K562 (cell line): ENCODE data around the gene MLIP. TPM values are rescaled to one million over a fixed set of nuclear protein-coding genes. Genes with fewer than 3 reads are reported as not detected.

ENCODE experiments used
- ATAC-seq: fragments of 200-7000 bp; cut with Tn5 transposase; 3 replicates; pipeline ENCODE4 v1.9.1; 2020; ENCODE audit warnings: moderate library complexity
- BruUV-seq: library from RNA; stranded (reverse); fragments of 400-500 nt; replicated peaks from 2 replicates; lab custom pipeline; 2021; lab: Mats Ljungman, UMichigan
- CTCF ChIA-PET: fragments of 300-600 bp; formaldehyde crosslinking; extraction: SDS; loops from one replicate; lab custom pipeline; 2021; ENCODE audit warnings: low intra/inter-chr PET ratio; lab: Yijun Ruan, JAX
- POLR2A ChIA-PET: fragments of 300-600, 350-650 bp; sonication (Branson Sonifier 250); formaldehyde crosslinking; extraction: SDS; loops from one replicate; lab custom pipeline; 2021; ENCODE audit warnings: antibody characterized with exemption, inconsistent platforms; lab: Yijun Ruan, JAX
- DNase-seq, 4 experiments: peaks; one replicate each; pipeline versions ENCODE4 v3.0.0 to v3.0.0-alpha.2; 2011 to 2018; ENCODE audit warnings: low spot score in 3 of 4, mixed read lengths in 3 of 4; ENCODE audit errors: extremely low read depth in 1 of 4
- FAIRE-seq: peaks from 2 replicates; lab custom pipeline; 2011; peaks lifted over from hg19 to GRCh38; lab: Jason Lieb, UNC
- H2AFZ ChIP-seq: 2 replicates; pipeline ENCODE4 v1.6.0; 2011; ENCODE audit warnings: low read depth, low read length, control low read depth, inconsistent platforms
- H3K27ac ChIP-seq: fragments of 200-600 bp; 3 replicates; pipeline ENCODE4 v1.8.0; 2011; ENCODE audit warnings: low read depth, mild to moderate bottlenecking, control low read depth, inconsistent platforms, low read length, moderate library complexity, mixed read lengths; ENCODE audit errors: extremely low read depth
- H3K27me3 ChIP-seq, 2 experiments: fragments of 300-600 bp in 1 of 2; 2 replicates in 1 of 2; 3 replicates in 1 of 2; pipeline versions ENCODE4 v1.6.0 to v1.8.0; 2011; ENCODE audit warnings: inconsistent platforms in 2 of 2, low read length in 2 of 2, mild to moderate bottlenecking in 1 of 2, mixed read lengths in 1 of 2, moderate library complexity in 1 of 2; ENCODE audit not compliant: control insufficient read depth in 2 of 2, insufficient read depth in 2 of 2
- H3K36me3 ChIP-seq: fragments of 300-600 bp; 3 replicates; pipeline ENCODE4 v1.8.0; 2011; ENCODE audit warnings: mild to moderate bottlenecking, low read length, inconsistent platforms; ENCODE audit not compliant: control insufficient read depth, insufficient read depth
- H3K4me1 ChIP-seq, 2 experiments: fragments of 200-600 bp in 1 of 2; replicated peaks in 1 of 2; 2 replicates in 1 of 2; 3 replicates in 1 of 2; pipeline versions ENCODE4 v1.5.1 to v1.8.0; 2011; ENCODE audit warnings: inconsistent platforms in 2 of 2, low read length in 2 of 2, mild to moderate bottlenecking in 1 of 2, mixed read lengths in 1 of 2, moderate library complexity in 1 of 2; ENCODE audit not compliant: control insufficient read depth in 2 of 2, insufficient read depth in 2 of 2
- H3K4me2 ChIP-seq: 2 replicates; pipeline ENCODE4 v1.6.1; 2011; ENCODE audit warnings: low read length, control low read depth, inconsistent platforms, mixed read lengths; ENCODE audit not compliant: insufficient read depth
- H3K4me3 ChIP-seq: fragments of 200-600 bp; sonication (generic), shearing (Covaris generic); 2 replicates; pipeline ENCODE4 v1.5.1; 2016; ENCODE audit warnings: control low read depth, inconsistent platforms
- H3K79me2 ChIP-seq: fragments of 200-600 bp; 3 replicates; pipeline ENCODE4 v1.8.0; 2011; ENCODE audit warnings: low read length, inconsistent platforms; ENCODE audit not compliant: control insufficient read depth, insufficient read depth
- H3K9ac ChIP-seq, 2 experiments: 2 replicates each; pipeline versions ENCODE4 v1.6.0 to v1.6.1; 2011; ENCODE audit warnings: low read depth in 2 of 2, low read length in 2 of 2, control low read depth in 1 of 2, inconsistent platforms in 1 of 2, mild to moderate bottlenecking in 1 of 2, mixed read lengths in 1 of 2; ENCODE audit not compliant: insufficient read depth in 1 of 2
- H3K9me1 ChIP-seq: one replicate; pipeline ENCODE4 v1.6.0; 2011; ENCODE audit warnings: inconsistent platforms, mild to moderate bottlenecking, low read length, moderate library complexity; ENCODE audit not compliant: control insufficient read depth, insufficient read depth
- H3K9me3 ChIP-seq: replicated peaks from 2 replicates; pipeline ENCODE4 v1.5.1; 2011; ENCODE audit warnings: low read depth, low read length, inconsistent platforms; ENCODE audit not compliant: control insufficient read depth, insufficient read depth
- H4K20me1 ChIP-seq: replicated peaks from 2 replicates; pipeline ENCODE4 v1.6.1; 2011; ENCODE audit warnings: low read length, inconsistent platforms, mixed read lengths; ENCODE audit not compliant: control insufficient read depth, insufficient read depth
- E2F3 ChIP-seq: fragments of 250-450 bp; sonication (Bioruptor Pico); IDR thresholded peaks from 2 replicates; pipeline ENCODE4 v1.4.0; 2020; ENCODE audit warnings: mild to moderate bottlenecking
- MTF1 ChIP-seq: fragments of 250-450 bp; sonication (Bioruptor Pico); IDR thresholded peaks from 2 replicates; pipeline ENCODE4 v1.9.0; 2021; ENCODE audit warnings: moderate library complexity, mild to moderate bottlenecking, inconsistent platforms, borderline replicate concordance
- NFXL1 ChIP-seq: fragments of 450-650 bp; formaldehyde crosslinking; IDR thresholded peaks from 2 replicates; pipeline ENCODE4 v1.4.0; 2021; ENCODE audit warnings: mild to moderate bottlenecking
- SMAD1 ChIP-seq: fragments of 150-350 bp; IDR thresholded peaks from 2 replicates; pipeline ENCODE4 v1.6.1; 2014; ENCODE audit warnings: low read length, low read depth; ENCODE audit not compliant: partially characterized antibody
- ZNF143 ChIP-seq: sonication (generic); formaldehyde crosslinking; IDR thresholded peaks from 2 replicates; pipeline ENCODE4 v1.9.0; 2022; ENCODE audit warnings: mild to moderate bottlenecking, missing genetic modification reagents
- ZNF217 ChIP-seq: sonication (generic); formaldehyde crosslinking; IDR thresholded peaks from 2 replicates; pipeline ENCODE4 v1.8.0; 2022; ENCODE audit warnings: mild to moderate bottlenecking, missing genetic modification reagents
- whole genome bisulfite sequencing: fragments of 100-300 bp; shearing (Covaris generic); methylation state at CpG from one replicate; pipeline ENCODE4 v1.1.6; 2016; ENCODE audit warnings: low coverage, mixed read lengths; ENCODE audit not compliant: insufficient coverage; ENCODE audit errors: missing lambda C conversion rate; 5-methylcytosine and 5-hydroxymethylcytosine counted together
- in situ Hi-C: fragments of 300-500 bp; cut with MboI; formaldehyde crosslinking; loops from 4 replicates; pipeline ENCODE4 v1.15.0; 2018; ENCODE audit warnings: inconsistent platforms, mixed read lengths
- intact Hi-C: fragments of 100-400 bp; cut with micrococcal nuclease; formaldehyde crosslinking; loops from 2 replicates; pipeline ENCODE4 v1.14.2; 2022
- polyA plus RNA-seq, 8 experiments: library from polyadenylated mRNA; depleted of rRNA in 4 of 8; stranded (reverse) in 5 of 8; unstranded in 3 of 8; fragments of >200 nt; fragmentation: Nextera tagmentation in 2 of 8; fragmentation: Illumina TruSeq in 1 of 8; extraction: Ambion mirVana in 2 of 8; extraction: Trizol in 1 of 8; gene quantifications; 2 replicates each; pipeline versions ENCODE4 v1.2.1 to v1.2.3, GENCODE V29; 2011 to 2014; ENCODE audit warnings: inconsistent platforms in 1 of 8, missing spikeins in 1 of 8
- total RNA-seq, 7 experiments: library from RNA; depleted of rRNA in 6 of 7; stranded (reverse); fragments of >200 nt in 6 of 7; fragmentation: Illumina TruSeq in 2 of 7; extraction: Trizol in 2 of 7; gene quantifications; 2 replicates each; pipeline versions ENCODE4 v1.2.1 to v1.2.3, GENCODE V29; 2011 to 2021; ENCODE audit warnings: low replicate concordance in 1 of 7
- TF ChIP-seq, protein P1 (sequence below): fragments of 450-650 bp; IDR thresholded peaks from 2 replicates; pipeline ENCODE4 v1.6.1; 2016
- TF ChIP-seq, protein P2 (sequence below), 2 experiments: fragments of 450-650 bp in 1 of 2; sonication (generic) in 1 of 2; formaldehyde crosslinking in 1 of 2; IDR thresholded peaks in 1 of 2; conservative IDR thresholded peaks in 1 of 2; 2 replicates each; pipeline versions ENCODE4 v1.6.1 to v1.8.1; 2016 to 2023; ENCODE audit warnings: mild to moderate bottlenecking in 2 of 2, moderate library complexity in 2 of 2, inconsistent platforms in 1 of 2, missing genetic modification reagents in 1 of 2
- TF ChIP-seq, protein P3 (sequence below): fragments of 450-650 bp; IDR thresholded peaks from 2 replicates; pipeline ENCODE4 v1.7.1; 2018; ENCODE audit warnings: mild to moderate bottlenecking, low read depth; ENCODE audit not compliant: partially characterized antibody
- TF ChIP-seq, protein P4 (sequence below): fragments of 450-650 bp; formaldehyde crosslinking; IDR thresholded peaks from 2 replicates; pipeline ENCODE4 v1.4.0; 2020; ENCODE audit warnings: mild to moderate bottlenecking, mixed read lengths

The MLIP gene
- total and polyA plus RNA-seq, 9 of the 15 experiments (the other 6 are each of a cell fraction or from before 2014, with no cell fraction given), result not detected

DNA sequence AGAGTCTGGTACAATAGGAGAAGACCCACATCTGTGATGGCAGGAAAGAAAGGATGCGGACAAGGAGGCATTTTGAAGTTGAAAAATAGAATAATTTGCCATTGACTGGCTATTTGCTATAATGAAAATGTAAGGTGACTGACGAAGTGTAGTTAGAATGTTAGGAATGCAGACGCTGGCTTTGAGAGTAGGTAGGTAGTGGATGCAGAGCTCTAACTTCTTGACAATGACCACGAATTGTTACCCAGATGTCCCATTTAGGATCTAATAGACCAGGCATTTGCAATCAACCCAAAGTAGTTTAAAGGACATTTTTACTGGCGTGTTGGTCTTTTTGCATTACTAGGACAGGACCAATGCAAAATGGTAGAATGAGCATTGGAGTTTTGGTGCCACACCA, 14.2 kb downstream of the MLIP start (continued):
- TF ChIP-seq E2F3 (CRISPR knock-in tag) (no peak), NFXL1 (CRISPR knock-in tag) (no peak)

DNA sequence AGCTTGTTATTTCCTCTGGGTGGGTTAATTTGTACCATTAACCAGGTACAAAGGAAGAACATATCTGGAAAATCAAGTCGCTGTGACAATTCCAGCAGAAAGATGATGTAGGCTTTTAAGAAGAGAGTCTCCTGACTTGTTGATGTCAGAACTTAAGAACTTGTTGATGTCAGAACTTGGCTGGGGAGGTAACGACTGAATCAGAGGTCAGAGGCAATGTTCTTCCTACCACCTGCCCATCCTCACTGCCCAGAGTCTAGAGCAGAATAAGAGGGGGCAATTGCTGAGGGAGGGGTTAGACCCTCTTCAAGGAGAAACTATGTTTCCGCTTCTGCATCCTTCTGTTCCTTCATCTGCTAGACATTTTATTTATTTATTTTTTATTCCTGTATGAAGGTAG, 18.9 kb downstream of the MLIP start:
- TF ChIP-seq, protein P1, sequence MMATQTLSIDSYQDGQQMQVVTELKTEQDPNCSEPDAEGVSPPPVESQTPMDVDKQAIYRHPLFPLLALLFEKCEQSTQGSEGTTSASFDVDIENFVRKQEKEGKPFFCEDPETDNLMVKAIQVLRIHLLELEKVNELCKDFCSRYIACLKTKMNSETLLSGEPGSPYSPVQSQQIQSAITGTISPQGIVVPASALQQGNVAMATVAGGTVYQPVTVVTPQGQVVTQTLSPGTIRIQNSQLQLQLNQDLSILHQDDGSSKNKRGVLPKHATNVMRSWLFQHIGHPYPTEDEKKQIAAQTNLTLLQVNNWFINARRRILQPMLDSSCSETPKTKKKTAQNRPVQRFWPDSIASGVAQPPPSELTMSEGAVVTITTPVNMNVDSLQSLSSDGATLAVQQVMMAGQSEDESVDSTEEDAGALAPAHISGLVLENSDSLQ, result no peak
- TF ChIP-seq, protein P2, sequence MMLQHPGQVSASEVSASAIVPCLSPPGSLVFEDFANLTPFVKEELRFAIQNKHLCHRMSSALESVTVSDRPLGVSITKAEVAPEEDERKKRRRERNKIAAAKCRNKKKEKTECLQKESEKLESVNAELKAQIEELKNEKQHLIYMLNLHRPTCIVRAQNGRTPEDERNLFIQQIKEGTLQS (IDR thresholded peaks at IDR 0.05), result no peak
- TF ChIP-seq, protein P2 (CRISPR knock-in tag; conservative IDR thresholded peaks at IDR 0.05), result no peak
- no peak for TF ChIP-seq MTF1 (CRISPR knock-in tag)
- TF ChIP-seq, protein P3, sequence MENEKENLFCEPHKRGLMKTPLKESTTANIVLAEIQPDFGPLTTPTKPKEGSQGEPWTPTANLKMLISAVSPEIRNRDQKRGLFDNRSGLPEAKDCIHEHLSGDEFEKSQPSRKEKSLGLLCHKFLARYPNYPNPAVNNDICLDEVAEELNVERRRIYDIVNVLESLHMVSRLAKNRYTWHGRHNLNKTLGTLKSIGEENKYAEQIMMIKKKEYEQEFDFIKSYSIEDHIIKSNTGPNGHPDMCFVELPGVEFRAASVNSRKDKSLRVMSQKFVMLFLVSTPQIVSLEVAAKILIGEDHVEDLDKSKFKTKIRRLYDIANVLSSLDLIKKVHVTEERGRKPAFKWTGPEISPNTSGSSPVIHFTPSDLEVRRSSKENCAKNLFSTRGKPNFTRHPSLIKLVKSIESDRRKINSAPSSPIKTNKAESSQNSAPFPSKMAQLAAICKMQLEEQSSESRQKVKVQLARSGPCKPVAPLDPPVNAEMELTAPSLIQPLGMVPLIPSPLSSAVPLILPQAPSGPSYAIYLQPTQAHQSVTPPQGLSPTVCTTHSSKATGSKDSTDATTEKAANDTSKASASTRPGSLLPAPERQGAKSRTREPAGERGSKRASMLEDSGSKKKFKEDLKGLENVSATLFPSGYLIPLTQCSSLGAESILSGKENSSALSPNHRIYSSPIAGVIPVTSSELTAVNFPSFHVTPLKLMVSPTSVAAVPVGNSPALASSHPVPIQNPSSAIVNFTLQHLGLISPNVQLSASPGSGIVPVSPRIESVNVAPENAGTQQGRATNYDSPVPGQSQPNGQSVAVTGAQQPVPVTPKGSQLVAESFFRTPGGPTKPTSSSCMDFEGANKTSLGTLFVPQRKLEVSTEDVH, result no peak
- no peak for TF ChIP-seq SMAD1
- TF ChIP-seq, protein P4, sequence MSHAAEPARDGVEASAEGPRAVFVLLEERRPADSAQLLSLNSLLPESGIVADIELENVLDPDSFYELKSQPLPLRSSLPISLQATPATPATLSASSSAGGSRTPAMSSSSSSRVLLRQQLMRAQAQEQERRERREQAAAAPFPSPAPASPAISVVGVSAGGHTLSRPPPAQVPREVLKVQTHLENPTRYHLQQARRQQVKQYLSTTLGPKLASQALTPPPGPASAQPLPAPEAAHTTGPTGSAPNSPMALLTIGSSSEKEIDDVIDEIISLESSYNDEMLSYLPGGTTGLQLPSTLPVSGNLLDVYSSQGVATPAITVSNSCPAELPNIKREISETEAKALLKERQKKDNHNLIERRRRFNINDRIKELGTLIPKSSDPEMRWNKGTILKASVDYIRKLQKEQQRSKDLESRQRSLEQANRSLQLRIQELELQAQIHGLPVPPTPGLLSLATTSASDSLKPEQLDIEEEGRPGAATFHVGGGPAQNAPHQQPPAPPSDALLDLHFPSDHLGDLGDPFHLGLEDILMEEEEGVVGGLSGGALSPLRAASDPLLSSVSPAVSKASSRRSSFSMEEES, result no peak
- TF ChIP-seq ZNF217 (CRISPR knock-in tag), result no peak
- no peak for TF ChIP-seq ZNF143 (CRISPR knock-in tag)

More for the DNA sequence above, 18.9 kb downstream of the MLIP start:
- Histone ChIP-seq H3K27me3 (no peaks in the 10 kb centered on the region), H3K9me3 (no peaks in the 10 kb centered on the region), H2AFZ (no peak overlapping the region), H3K9me1 (no peaks in the 10 kb centered on the region), H3K9ac (no peak overlapping the region), H3K4me2 (no peak overlapping the region), H4K20me1 (no peaks in the 10 kb centered on the region), H3K79me2 (no peaks in the 10 kb centered on the region), H3K4me3 (no peak overlapping the region), H3K36me3 (no peaks in the 10 kb centered on the region), H3K4me1 (no peaks in the 10 kb centered on the region), H3K27ac (no peak overlapping the region)
- ChIA-PET CTCF (no interaction called here), POLR2A (no interaction called here)
- in situ Hi-C loops (no loop called here), intact Hi-C loops (no loop called here)
- no peak for ATAC-seq
- 0% methylated on average over 3 of the region's 3 CpGs for WGBS
- FAIRE-seq, result no peak
- BruUV-seq, result no TSS peak
- DNase-seq, result no peak
